Stimulated activated effector memory CD8-positive, alpha-beta T cell treated with anti-CD3 and anti-CD28 coated beads, Interleukin-12 subunit alpha, Interleukin-12 subunit beta, amount 100 ng/mL, for 72 hours (primary cell): Measurements from ENCODE around the gene C10orf62.

Experiments used
- ATAC-seq: fragments of 150-1000 bp; cut with Tn5 transposase; 2 replicates; pipeline ENCODE4 v1.10.0; 2021
- DNase-seq, 2 donors: peaks; one replicate each; pipeline ENCODE4 v3.0.0; 2021 to 2022; ENCODE audit warnings: low spot score in 2 of 2
- H3K27ac Mint-ChIP-seq: one replicate; pipeline ENCODE4 v1.8.0; 2022; ENCODE audit warnings: mild to moderate bottlenecking, mixed read lengths
- H3K36me3 Mint-ChIP-seq: one replicate; pipeline ENCODE4 v1.8.0; 2022; ENCODE audit warnings: mild to moderate bottlenecking, mixed read lengths
- H3K4me1 Mint-ChIP-seq: one replicate; pipeline ENCODE4 v1.8.0; 2022; ENCODE audit warnings: mixed read lengths
- H3K4me3 Mint-ChIP-seq: one replicate; pipeline ENCODE4 v1.8.0; 2022; ENCODE audit warnings: mild to moderate bottlenecking, mixed read lengths
- H3K9me3 Mint-ChIP-seq: one replicate; pipeline ENCODE4 v1.8.0; 2022; ENCODE audit warnings: mixed read lengths

Gene C10orf62

GRCh38 chr10:97590748-97591495, 1.4 kb downstream of the C10orf62 start:
- ATAC-seq (no peak), DNase-seq (no peak)
- H3K4me1 Mint-ChIP-seq, result peaks cover 7% of the 10 kb centered on the region
- H3K36me3 Mint-ChIP-seq, result peaks cover 5% of the 10 kb centered on the region
- peak overlapping the region; percentile 30 for H3K4me3 Mint-ChIP-seq
- peak overlapping the region; percentile 68 for H3K27ac Mint-ChIP-seq
- no peaks in the 10 kb centered on the region for H3K9me3 Mint-ChIP-seq

GRCh38 chr10:97593421-97593820, 3.9 kb downstream of the C10orf62 start:
- ATAC-seq (no peak), DNase-seq (no peak)
- H3K4me1 Mint-ChIP-seq, result peaks cover 7% of the 10 kb centered on the region
- no peak overlapping the region for H3K27ac Mint-ChIP-seq
- peaks cover 5% of the 10 kb centered on the region for H3K36me3 Mint-ChIP-seq
- no peak overlapping the region for H3K4me3 Mint-ChIP-seq
- H3K9me3 Mint-ChIP-seq, result no peaks in the 10 kb centered on the region

- DNase-seq (no peak), ATAC-seq (peak; percentile 47)
- H3K36me3 Mint-ChIP-seq, result no peaks in the 10 kb centered on the region
- no peaks in the 10 kb centered on the region for H3K4me1 Mint-ChIP-seq
- no peak overlapping the region for H3K4me3 Mint-ChIP-seq
- H3K9me3 Mint-ChIP-seq, result no peaks in the 10 kb centered on the region
- H3K27ac Mint-ChIP-seq, result no peak overlapping the region
These were observed 6.9 kb downstream of the C10orf62 start for GRCh38 chr10:97596101-97597082.

- Mint-ChIP-seq H3K36me3 (no peaks in the 10 kb centered on the region), H3K27ac (no peak overlapping the region), H3K4me3 (no peak overlapping the region), H3K9me3 (no peaks in the 10 kb centered on the region), H3K4me1 (no peaks in the 10 kb centered on the region)
- ATAC-seq (no peak), DNase-seq (no peak)
These were observed 8.3 kb downstream of the C10orf62 start for GRCh38 chr10:97597778-97598177.

- H3K27ac Mint-ChIP-seq, result peak overlapping the region; percentile 15
- no peaks in the 10 kb centered on the region for H3K4me1 Mint-ChIP-seq
- DNase-seq (no peak), ATAC-seq (no peak)
- H3K9me3 Mint-ChIP-seq, result no peaks in the 10 kb centered on the region
- no peak overlapping the region for H3K4me3 Mint-ChIP-seq
- H3K36me3 Mint-ChIP-seq, result no peaks in the 10 kb centered on the region
These were observed 9.1 kb downstream of the C10orf62 start for GRCh38 chr10:97598407-97599271.

- peak overlapping the region; percentile 15 for H3K27ac Mint-ChIP-seq
These were observed 9.7 kb downstream of the C10orf62 start for GRCh38 chr10:97599272-97599619.

GRCh38 chr10:97600616-97601015, 11.1 kb downstream of the C10orf62 start:
- H3K4me1 Mint-ChIP-seq, result no peaks in the 10 kb centered on the region
- ATAC-seq (no peak), DNase-seq (no peak)
- H3K9me3 Mint-ChIP-seq, result no peaks in the 10 kb centered on the region
- H3K36me3 Mint-ChIP-seq, result no peaks in the 10 kb centered on the region
- peak overlapping the region; percentile 21 for H3K27ac Mint-ChIP-seq
- no peak overlapping the region for H3K4me3 Mint-ChIP-seq

More at GRCh38 chr10:97599272-97599619, 9.7 kb downstream of the C10orf62 start:
- DNase-seq (no peak), ATAC-seq (no peak)
- Mint-ChIP-seq H3K4me1 (no peaks in the 10 kb centered on the region), H3K36me3 (no peaks in the 10 kb centered on the region), H3K4me3 (no peak overlapping the region), H3K9me3 (no peaks in the 10 kb centered on the region)

GRCh38 chr10:97601268-97602215, 12.0 kb downstream of the C10orf62 start:
- Mint-ChIP-seq H3K36me3 (no peaks in the 10 kb centered on the region), H3K27ac (no peak overlapping the region), H3K4me3 (no peak overlapping the region), H3K9me3 (no peaks in the 10 kb centered on the region), H3K4me1 (no peaks in the 10 kb centered on the region)
- DNase-seq (no peak), ATAC-seq (no peak)

GRCh38 chr10:97607095-97607636, 17.6 kb downstream of the C10orf62 start:
- DNase-seq (no peak), ATAC-seq (no peak)
- Mint-ChIP-seq H3K27ac (no peak overlapping the region), H3K4me3 (no peak overlapping the region), H3K36me3 (no peaks in the 10 kb centered on the region), H3K9me3 (no peaks in the 10 kb centered on the region), H3K4me1 (no peaks in the 10 kb centered on the region)

GRCh38 chr10:97608991-97609561, 19.6 kb downstream of the C10orf62 start:
- H3K36me3 Mint-ChIP-seq, result no peaks in the 10 kb centered on the region
- no peak overlapping the region for H3K27ac Mint-ChIP-seq
- H3K4me1 Mint-ChIP-seq, result no peaks in the 10 kb centered on the region
- H3K9me3 Mint-ChIP-seq, result no peaks in the 10 kb centered on the region
- no peak overlapping the region for H3K4me3 Mint-ChIP-seq
- no peak for DNase-seq
- no peak for ATAC-seq

GRCh38 chr10:97611473-97611872, 22.0 kb downstream of the C10orf62 start:
- H3K36me3 Mint-ChIP-seq, result no peaks in the 10 kb centered on the region
- no peak overlapping the region for H3K27ac Mint-ChIP-seq

GRCh38 chr10:97612386-97612785, 22.9 kb downstream of the C10orf62 start:
- no peaks in the 10 kb centered on the region for H3K36me3 Mint-ChIP-seq
- DNase-seq (no peak), ATAC-seq (no peak)
- no peaks in the 10 kb centered on the region for H3K4me1 Mint-ChIP-seq
- no peak overlapping the region for H3K4me3 Mint-ChIP-seq
- no peaks in the 10 kb centered on the region for H3K9me3 Mint-ChIP-seq
- H3K27ac Mint-ChIP-seq, result no peak overlapping the region

More at GRCh38 chr10:97611473-97611872, 22.0 kb downstream of the C10orf62 start:
- Mint-ChIP-seq H3K9me3 (no peaks in the 10 kb centered on the region), H3K4me3 (no peak overlapping the region), H3K4me1 (no peaks in the 10 kb centered on the region)
- no peak for ATAC-seq
- no peak for DNase-seq

- H3K4me1 Mint-ChIP-seq, result no peaks in the 10 kb centered on the region
- no peak overlapping the region for H3K27ac Mint-ChIP-seq
- no peak for DNase-seq
- H3K9me3 Mint-ChIP-seq, result no peaks in the 10 kb centered on the region
- peaks cover 7% of the 10 kb centered on the region for H3K36me3 Mint-ChIP-seq
- ATAC-seq, result no peak
- H3K4me3 Mint-ChIP-seq, result no peak overlapping the region
These were observed 28.8 kb downstream of the C10orf62 start for GRCh38 chr10:97618285-97618684.

GRCh38 chr10:97618733-97619132, 29.2 kb downstream of the C10orf62 start:
- Mint-ChIP-seq H3K4me3 (no peak overlapping the region), H3K4me1 (no peaks in the 10 kb centered on the region), H3K27ac (peak overlapping the region; percentile 26), H3K36me3 (peaks cover 7% of the 10 kb centered on the region), H3K9me3 (no peaks in the 10 kb centered on the region)
- no peak for ATAC-seq
- no peak for DNase-seq
